Dendritic cell treated with granulocyte-macrophage colony-stimulating factor and Interleukin-4, amounts not matched to agents 40 ng/mL and 50 ng/mL, for 4 days (primary cell): Measurements from ENCODE around the gene PRKAB2.
"Not testable (repeated sequence)": the region's sequence is repeated elsewhere in the genome, so short reads cannot be mapped to it uniquely, and the experiment has no call there.

Source experiments
- H3K27ac Mint-ChIP-seq: one replicate; pipeline ENCODE4 v1.8.0; 2022; ENCODE audit warnings: mild to moderate bottlenecking, mixed read lengths
- H3K27me3 Mint-ChIP-seq: one replicate; pipeline ENCODE4 v1.8.0; 2022; ENCODE audit warnings: mild to moderate bottlenecking, mixed read lengths
- H3K36me3 Mint-ChIP-seq: one replicate; pipeline ENCODE4 v1.8.0; 2022; ENCODE audit warnings: low read depth, mixed read lengths
- H3K4me1 Mint-ChIP-seq: one replicate; pipeline ENCODE4 v1.8.0; 2022; ENCODE audit warnings: low read depth, mixed read lengths
- H3K4me3 Mint-ChIP-seq: one replicate; pipeline ENCODE4 v1.8.0; 2022; ENCODE audit warnings: mild to moderate bottlenecking, moderate library complexity, mixed read lengths
- H3K9me3 Mint-ChIP-seq: one replicate; pipeline ENCODE4 v1.8.0; 2022; ENCODE audit warnings: mixed read lengths
- intact Hi-C: fragments of 100-400 bp; cut with micrococcal nuclease; formaldehyde crosslinking; loops from one replicate; pipeline ENCODE4 v1.15.0; 2022

Gene PRKAB2

GRCh38 chr1:147110434-147110833, 61.8 kb downstream of the PRKAB2 start:
- H3K27ac Mint-ChIP-seq = no peak overlapping the region
- intact Hi-C loops = no loop called here

GRCh38 chr1:147109762-147110161, 62.5 kb downstream of the PRKAB2 start:
- Mint-ChIP-seq H3K9me3 (no peaks in the 10 kb centered on the region), H3K4me3 (no peak overlapping the region), H3K36me3 (no peaks in the 10 kb centered on the region), H3K27ac (no peak overlapping the region), H3K4me1 (no peaks in the 10 kb centered on the region), H3K27me3 (peaks cover 3% of the 10 kb centered on the region)
- intact Hi-C loops = no loop called here

More at GRCh38 chr1:147110434-147110833, 61.8 kb downstream of the PRKAB2 start:
- Mint-ChIP-seq H3K9me3 (no peaks in the 10 kb centered on the region), H3K36me3 (no peaks in the 10 kb centered on the region), H3K27me3 (peaks cover 3% of the 10 kb centered on the region), H3K4me3 (no peak overlapping the region), H3K4me1 (no peaks in the 10 kb centered on the region)

GRCh38 chr1:147109041-147109440, 63.2 kb downstream of the PRKAB2 start:
- H3K4me3 Mint-ChIP-seq = no peak overlapping the region
- no peak overlapping the region for H3K27ac Mint-ChIP-seq
- H3K9me3 Mint-ChIP-seq = no peaks in the 10 kb centered on the region
- H3K4me1 Mint-ChIP-seq = no peaks in the 10 kb centered on the region
- H3K36me3 Mint-ChIP-seq = no peaks in the 10 kb centered on the region
- intact Hi-C loops = no loop called here
- H3K27me3 Mint-ChIP-seq = peaks cover 3% of the 10 kb centered on the region

- intact Hi-C loops, H3K36me3 Mint-ChIP-seq, H3K27me3 Mint-ChIP-seq: not testable (repeated sequence)
These were observed 65.8 kb downstream of the PRKAB2 start for GRCh38 chr1:147106407-147106881.

GRCh38 chr1:147105909-147106308, 66.4 kb downstream of the PRKAB2 start:
- no peaks in the 10 kb centered on the region for H3K36me3 Mint-ChIP-seq
- H3K9me3 Mint-ChIP-seq = no peaks in the 10 kb centered on the region
- intact Hi-C loops = no loop called here
- no peak overlapping the region for H3K4me3 Mint-ChIP-seq
- no peak overlapping the region for H3K27ac Mint-ChIP-seq
- peaks cover 4% of the 10 kb centered on the region for H3K27me3 Mint-ChIP-seq
- no peaks in the 10 kb centered on the region for H3K4me1 Mint-ChIP-seq

More at GRCh38 chr1:147106407-147106881, 65.8 kb downstream of the PRKAB2 start:
- H3K27ac Mint-ChIP-seq, H3K9me3 Mint-ChIP-seq, H3K4me3 Mint-ChIP-seq, H3K4me1 Mint-ChIP-seq: not testable (repeated sequence)
